HEK293T (cell line): Measurements from ENCODE around the gene SETD1A.

Experiments
- ARNT ChIP-seq: fragments of 450-650 bp; IDR thresholded peaks from 2 replicates; pipeline ENCODE4 v1.6.1; 2017; ENCODE audit warnings: mild to moderate bottlenecking
- BHLHE40 ChIP-seq: fragments of 450-650 bp; IDR thresholded peaks from 2 replicates; pipeline ENCODE4 v1.6.1; 2016; ENCODE audit warnings: mild to moderate bottlenecking, moderate library complexity, borderline replicate concordance
- CTBP1 ChIP-seq: fragments of 450-650 bp; IDR thresholded peaks from 2 replicates; pipeline ENCODE4 v1.6.1; 2016; ENCODE audit warnings: borderline replicate concordance
- ELF4 ChIP-seq: fragments of 450-650 bp; IDR thresholded peaks from 2 replicates; pipeline ENCODE4 v1.6.1; 2017; ENCODE audit warnings: antibody characterized with exemption
- FOXA1 ChIP-seq: fragments of 450-650 bp; IDR thresholded peaks from 2 replicates; pipeline ENCODE4 v1.6.1; 2016; ENCODE audit warnings: mild to moderate bottlenecking
- FOXK2 ChIP-seq: fragments of 450-650 bp; IDR thresholded peaks from 2 replicates; pipeline ENCODE4 v1.6.1; 2016; ENCODE audit warnings: mild to moderate bottlenecking
- FOXM1 ChIP-seq: fragments of 450-650 bp; IDR thresholded peaks from 2 replicates; pipeline ENCODE4 v1.6.1; 2017; ENCODE audit warnings: mild to moderate bottlenecking, borderline replicate concordance
- LEF1 ChIP-seq: fragments of 450-650 bp; IDR thresholded peaks from 2 replicates; pipeline ENCODE4 v1.6.1; 2017; ENCODE audit warnings: mild to moderate bottlenecking, borderline replicate concordance
- NFRKB ChIP-seq: fragments of 450-650 bp; IDR thresholded peaks from 2 replicates; pipeline ENCODE4 v1.6.1; 2016; ENCODE audit warnings: mild to moderate bottlenecking, moderate library complexity
- SP1 ChIP-seq: fragments of 450-650 bp; IDR thresholded peaks from 2 replicates; pipeline ENCODE4 v1.6.1; 2017
- SUZ12 ChIP-seq: fragments of 450-650 bp; IDR thresholded peaks from 2 replicates; pipeline ENCODE4 v1.6.1; 2016; ENCODE audit warnings: mild to moderate bottlenecking
- TARDBP ChIP-seq: fragments of 450-650 bp; IDR thresholded peaks from 2 replicates; pipeline ENCODE4 v1.6.1; 2016
- TF ChIP-seq, protein P1 (sequence below): fragments of 450-650 bp; IDR thresholded peaks from 2 replicates; pipeline ENCODE4 v1.6.1; 2016

DNA sequence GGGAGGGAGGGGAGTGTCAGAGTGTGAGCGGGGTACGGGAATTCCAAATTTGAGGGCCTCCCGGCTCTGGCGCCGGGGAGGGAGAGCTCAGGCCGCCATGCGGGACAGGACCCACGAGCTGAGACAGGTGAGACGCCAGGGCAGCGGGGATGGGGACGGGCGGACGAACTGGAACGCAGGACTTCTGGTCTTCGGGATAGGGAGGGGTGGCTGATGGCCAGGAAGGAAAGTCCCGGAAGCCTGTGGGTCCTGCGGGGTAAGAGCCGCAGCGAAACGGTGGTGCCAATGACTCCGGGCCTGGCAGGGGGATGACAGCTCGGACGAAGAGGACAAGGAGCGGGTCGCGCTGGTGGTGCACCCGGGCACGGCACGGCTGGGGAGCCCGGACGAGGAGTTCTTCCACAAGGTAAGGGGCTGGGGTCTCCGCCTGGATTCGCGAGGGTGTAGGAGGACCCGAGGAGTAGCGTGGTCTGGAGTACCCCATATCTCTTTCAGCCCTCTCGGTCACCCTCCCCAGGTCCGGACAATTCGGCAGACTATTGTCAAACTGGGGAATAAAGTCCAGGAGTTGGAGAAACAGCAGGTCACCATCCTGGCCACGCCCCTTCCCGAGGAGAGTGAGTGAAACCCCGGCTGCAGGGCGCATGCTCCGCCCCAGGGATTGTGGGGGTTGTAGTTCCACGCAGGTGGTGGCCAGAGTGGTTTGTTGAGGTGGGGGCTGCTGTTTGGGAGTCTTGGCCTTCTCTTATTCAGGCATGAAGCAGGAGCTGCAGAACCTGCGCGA is 76.3 kb downstream of the SETD1A start:
- TF ChIP-seq FOXA1 = no peak
- TF ChIP-seq BHLHE40 = no peak
- TF ChIP-seq, protein P1, sequence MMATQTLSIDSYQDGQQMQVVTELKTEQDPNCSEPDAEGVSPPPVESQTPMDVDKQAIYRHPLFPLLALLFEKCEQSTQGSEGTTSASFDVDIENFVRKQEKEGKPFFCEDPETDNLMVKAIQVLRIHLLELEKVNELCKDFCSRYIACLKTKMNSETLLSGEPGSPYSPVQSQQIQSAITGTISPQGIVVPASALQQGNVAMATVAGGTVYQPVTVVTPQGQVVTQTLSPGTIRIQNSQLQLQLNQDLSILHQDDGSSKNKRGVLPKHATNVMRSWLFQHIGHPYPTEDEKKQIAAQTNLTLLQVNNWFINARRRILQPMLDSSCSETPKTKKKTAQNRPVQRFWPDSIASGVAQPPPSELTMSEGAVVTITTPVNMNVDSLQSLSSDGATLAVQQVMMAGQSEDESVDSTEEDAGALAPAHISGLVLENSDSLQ = no peak
- TF ChIP-seq CTBP1 = no peak
- TF ChIP-seq SUZ12 = no peak
- no peak for TF ChIP-seq LEF1
- TF ChIP-seq FOXM1 = no peak
- TF ChIP-seq ARNT = no peak
- no peak for TF ChIP-seq SP1
- no peak for TF ChIP-seq TARDBP
- no peak for TF ChIP-seq ELF4
- TF ChIP-seq FOXK2 = no peak
- TF ChIP-seq NFRKB = no peak
